ENCODE measurements around the gene TM7SF3.
A peak's percentile ranks its signal among the peaks of the same experiment; 100 is the strongest.
"Not testable (repeated sequence)": the region's sequence is repeated elsewhere in the genome, so short reads cannot be mapped to it uniquely, and the experiment has no call there.

Gene TM7SF3

GRCh38 chr12:27025116-27025515 lies 10.9 kb upstream of the TM7SF3 start:
- no peaks in the 10 kb centered on the region for H3K9me3 Mint-ChIP-seq
- H3K4me1 Mint-ChIP-seq = peaks cover 28% of the 10 kb centered on the region
- H3K27ac Mint-ChIP-seq = peak overlapping the region; percentile 39
- peaks cover 28% of the 10 kb centered on the region for H3K36me3 Mint-ChIP-seq
- no peak overlapping the region for H3K4me3 Mint-ChIP-seq
- no peak for ATAC-seq
- no peaks in the 10 kb centered on the region for H3K27me3 Mint-ChIP-seq

- Mint-ChIP-seq H3K27me3 (no peaks in the 10 kb centered on the region), H3K9me3 (no peaks in the 10 kb centered on the region), H3K27ac (no peak overlapping the region), H3K4me3 (no peak overlapping the region), H3K36me3 (peaks cover 21% of the 10 kb centered on the region), H3K4me1 (peaks cover 28% of the 10 kb centered on the region)
- ATAC-seq = no peak
These were observed 10.1 kb upstream of the TM7SF3 start for GRCh38 chr12:27024291-27024690.

- H3K27ac Mint-ChIP-seq = no peak overlapping the region
- peaks cover 25% of the 10 kb centered on the region for H3K4me1 Mint-ChIP-seq
- ATAC-seq = no peak
- no peak overlapping the region for H3K4me3 Mint-ChIP-seq
- H3K36me3 Mint-ChIP-seq = peaks cover 5% of the 10 kb centered on the region
- H3K27me3 Mint-ChIP-seq = no peaks in the 10 kb centered on the region
- H3K9me3 Mint-ChIP-seq = no peaks in the 10 kb centered on the region
These were observed 6.6 kb upstream of the TM7SF3 start for GRCh38 chr12:27020761-27021160.

GRCh38 chr12:27018037-27018436 lies 3.9 kb upstream of the TM7SF3 start:
- no peaks in the 10 kb centered on the region for H3K36me3 Mint-ChIP-seq
- H3K4me1 Mint-ChIP-seq = peaks cover 11% of the 10 kb centered on the region
- H3K27me3 Mint-ChIP-seq = no peaks in the 10 kb centered on the region
- no peak overlapping the region for H3K27ac Mint-ChIP-seq
- no peak for ATAC-seq
- H3K4me3 Mint-ChIP-seq = no peak overlapping the region
- H3K9me3 Mint-ChIP-seq = no peaks in the 10 kb centered on the region

- H3K27ac Mint-ChIP-seq, H3K9me3 Mint-ChIP-seq, H3K27me3 Mint-ChIP-seq: not testable (repeated sequence)
These were observed 3.1 kb upstream of the TM7SF3 start for GRCh38 chr12:27017163-27017823.

GRCh38 chr12:27015730-27016076 lies 1.5 kb upstream of the TM7SF3 start:
- no peaks in the 10 kb centered on the region for H3K27me3 Mint-ChIP-seq
- H3K4me1 Mint-ChIP-seq = peaks cover 20% of the 10 kb centered on the region
- H3K4me3 Mint-ChIP-seq = no peak overlapping the region
- no peaks in the 10 kb centered on the region for H3K9me3 Mint-ChIP-seq
- H3K36me3 Mint-ChIP-seq = peaks cover 6% of the 10 kb centered on the region
- peak overlapping the region; percentile 72 for H3K27ac Mint-ChIP-seq
- no peak for ATAC-seq

More at GRCh38 chr12:27017163-27017823, 3.1 kb upstream of the TM7SF3 start:
- H3K4me1 Mint-ChIP-seq = peaks cover 11% of the 10 kb centered on the region
- ATAC-seq, H3K4me3 Mint-ChIP-seq, H3K36me3 Mint-ChIP-seq: not testable (repeated sequence)

- H3K36me3 Mint-ChIP-seq = peaks cover 8% of the 10 kb centered on the region
- H3K4me3 Mint-ChIP-seq = peak overlapping the region; percentile 83
- H3K4me1 Mint-ChIP-seq = peaks cover 26% of the 10 kb centered on the region
- H3K27ac Mint-ChIP-seq = peak overlapping the region; percentile 72
- H3K27me3 Mint-ChIP-seq = no peaks in the 10 kb centered on the region
- no peak for ATAC-seq
- H3K9me3 Mint-ChIP-seq = no peaks in the 10 kb centered on the region
These were observed 910 bp upstream of the TM7SF3 start for GRCh38 chr12:27014859-27015729.

GRCh38 chr12:27013611-27014084 lies 536 bp downstream of the TM7SF3 start:
- H3K4me1 Mint-ChIP-seq = peaks cover 35% of the 10 kb centered on the region
- no peaks in the 10 kb centered on the region for H3K27me3 Mint-ChIP-seq
- peak; percentile 47 for ATAC-seq
- no peaks in the 10 kb centered on the region for H3K9me3 Mint-ChIP-seq
- H3K36me3 Mint-ChIP-seq = peaks cover 8% of the 10 kb centered on the region
- peak overlapping the region; percentile 83 for H3K4me3 Mint-ChIP-seq
- peak overlapping the region; percentile 72 for H3K27ac Mint-ChIP-seq

- Mint-ChIP-seq H3K27me3 (no peaks in the 10 kb centered on the region), H3K36me3 (peaks cover 8% of the 10 kb centered on the region), H3K4me1 (peaks cover 42% of the 10 kb centered on the region), H3K4me3 (peak overlapping the region; percentile 83), H3K27ac (no peak overlapping the region), H3K9me3 (no peaks in the 10 kb centered on the region)
- no peak for ATAC-seq
These were observed 1.3 kb downstream of the TM7SF3 start for GRCh38 chr12:27012982-27013255.

- Mint-ChIP-seq H3K4me3 (no peak overlapping the region), H3K4me1 (peaks cover 47% of the 10 kb centered on the region), H3K27me3 (no peaks in the 10 kb centered on the region), H3K36me3 (peaks cover 8% of the 10 kb centered on the region), H3K9me3 (no peaks in the 10 kb centered on the region), H3K27ac (no peak overlapping the region)
- ATAC-seq = no peak
These were observed 1.8 kb downstream of the TM7SF3 start for GRCh38 chr12:27012239-27012981.

- H3K27ac Mint-ChIP-seq = no peak overlapping the region
- no peak for ATAC-seq
- peaks cover 46% of the 10 kb centered on the region for H3K4me1 Mint-ChIP-seq
- no peaks in the 10 kb centered on the region for H3K27me3 Mint-ChIP-seq
- no peaks in the 10 kb centered on the region for H3K9me3 Mint-ChIP-seq
- peaks cover 8% of the 10 kb centered on the region for H3K36me3 Mint-ChIP-seq
- H3K4me3 Mint-ChIP-seq = no peak overlapping the region
These were observed 4.3 kb downstream of the TM7SF3 start for GRCh38 chr12:27009881-27010301.

- ATAC-seq = no peak
- Mint-ChIP-seq H3K9me3 (no peaks in the 10 kb centered on the region), H3K27me3 (no peaks in the 10 kb centered on the region), H3K36me3 (peaks cover 8% of the 10 kb centered on the region), H3K4me1 (peaks cover 51% of the 10 kb centered on the region), H3K27ac (no peak overlapping the region), H3K4me3 (no peak overlapping the region)
These were observed 6.1 kb downstream of the TM7SF3 start for GRCh38 chr12:27008081-27008480.

- H3K27me3 Mint-ChIP-seq = no peaks in the 10 kb centered on the region
- H3K9me3 Mint-ChIP-seq = no peaks in the 10 kb centered on the region
- H3K36me3 Mint-ChIP-seq = peaks cover 10% of the 10 kb centered on the region
- H3K27ac Mint-ChIP-seq = no peak overlapping the region
- H3K4me1 Mint-ChIP-seq = peaks cover 54% of the 10 kb centered on the region
- H3K4me3 Mint-ChIP-seq = no peak overlapping the region
- ATAC-seq = no peak
These were observed 7.3 kb downstream of the TM7SF3 start for GRCh38 chr12:27006797-27007467.

GRCh38 chr12:27005495-27005894 lies 8.7 kb downstream of the TM7SF3 start:
- H3K36me3 Mint-ChIP-seq = peaks cover 12% of the 10 kb centered on the region
- H3K4me3 Mint-ChIP-seq = no peak overlapping the region
- peaks cover 54% of the 10 kb centered on the region for H3K4me1 Mint-ChIP-seq
- no peak overlapping the region for H3K27ac Mint-ChIP-seq
- no peaks in the 10 kb centered on the region for H3K27me3 Mint-ChIP-seq
- H3K9me3 Mint-ChIP-seq = no peaks in the 10 kb centered on the region
- no peak for ATAC-seq

Measured in stimulated activated memory B cell treated with anti-CD40 and anti-IgM and Interleukin-4, amounts not matched to agents 10 μg/mL and 1 μg/mL and 100 μg/mL, for 72 hours (primary cell).